Mesothelial cell of epicardium (in vitro differentiated cells): Measurements from ENCODE around the gene PI4K2A. TPM values are rescaled to one million over a fixed set of nuclear protein-coding genes. Genes with fewer than 3 reads are reported as not detected.

Experiments used
- DNase-seq, 2 experiments: peaks; one replicate each; pipeline ENCODE4 v3.0.0; 2021; ENCODE audit warnings: low spot score in 2 of 2; ENCODE audit not compliant: unreplicated experiment in 2 of 2
- H3K27ac Mint-ChIP-seq: 2 replicates; pipeline ENCODE4 v1.8.0; 2021; ENCODE audit warnings: mixed read lengths
- H3K27me3 Mint-ChIP-seq: 2 replicates; pipeline ENCODE4 v1.8.0; 2021; ENCODE audit warnings: low read depth, mixed read lengths
- H3K36me3 Mint-ChIP-seq: 2 replicates; pipeline ENCODE4 v1.8.0; 2021; ENCODE audit warnings: mixed read lengths
- H3K4me1 Mint-ChIP-seq: 2 replicates; pipeline ENCODE4 v1.8.0; 2021; ENCODE audit warnings: mixed read lengths
- H3K4me3 Mint-ChIP-seq: 2 replicates; pipeline ENCODE4 v1.8.0; 2021; ENCODE audit warnings: mild to moderate bottlenecking, moderate library complexity, mixed read lengths
- H3K9me3 Mint-ChIP-seq: 2 replicates; pipeline ENCODE4 v1.8.0; 2021; ENCODE audit warnings: mixed read lengths
- total RNA-seq: library from RNA; stranded (reverse); gene quantifications from 3 replicates; pipeline ENCODE4 v1.2.1, GENCODE V29; 2021
- TF ChIP-seq, protein P1 (sequence below): fragments of 200-600 bp; sonication (generic); IDR thresholded peaks from one replicate; pipeline ENCODE4 v1.5.0; 2021; ENCODE audit warnings: antibody characterized with exemption; ENCODE audit not compliant: unreplicated experiment

Gene PI4K2A
- total RNA-seq, 1 donor from 2014 or later: 18.7 TPM

DNA sequence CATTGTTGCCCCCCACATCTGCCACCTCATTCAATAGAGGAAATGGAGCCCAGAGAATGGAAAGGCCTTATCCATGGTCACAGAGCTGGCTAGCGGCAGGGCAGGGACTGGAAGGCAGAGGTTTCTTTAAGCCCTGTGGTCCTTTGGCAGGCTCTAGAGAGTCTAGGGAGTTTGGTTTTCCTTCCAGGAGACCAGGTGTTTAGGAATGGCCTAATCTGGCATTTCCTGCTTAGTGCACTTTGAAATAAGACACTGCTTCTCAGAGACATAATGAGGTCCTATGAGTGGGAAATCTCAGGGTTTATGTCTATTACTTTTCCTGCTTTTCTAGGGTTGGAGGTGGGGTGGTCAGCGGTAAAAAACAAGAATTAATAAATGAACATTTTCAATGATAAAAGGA, 79.1 kb downstream of the PI4K2A start:
- no peak for DNase-seq
- peak overlapping the region; percentile 76 for H3K27ac Mint-ChIP-seq
- peaks cover 47% of the 10 kb centered on the region for H3K4me1 Mint-ChIP-seq
- no peaks in the 10 kb centered on the region for H3K9me3 Mint-ChIP-seq
- no peaks in the 10 kb centered on the region for H3K27me3 Mint-ChIP-seq
- TF ChIP-seq, protein P1, sequence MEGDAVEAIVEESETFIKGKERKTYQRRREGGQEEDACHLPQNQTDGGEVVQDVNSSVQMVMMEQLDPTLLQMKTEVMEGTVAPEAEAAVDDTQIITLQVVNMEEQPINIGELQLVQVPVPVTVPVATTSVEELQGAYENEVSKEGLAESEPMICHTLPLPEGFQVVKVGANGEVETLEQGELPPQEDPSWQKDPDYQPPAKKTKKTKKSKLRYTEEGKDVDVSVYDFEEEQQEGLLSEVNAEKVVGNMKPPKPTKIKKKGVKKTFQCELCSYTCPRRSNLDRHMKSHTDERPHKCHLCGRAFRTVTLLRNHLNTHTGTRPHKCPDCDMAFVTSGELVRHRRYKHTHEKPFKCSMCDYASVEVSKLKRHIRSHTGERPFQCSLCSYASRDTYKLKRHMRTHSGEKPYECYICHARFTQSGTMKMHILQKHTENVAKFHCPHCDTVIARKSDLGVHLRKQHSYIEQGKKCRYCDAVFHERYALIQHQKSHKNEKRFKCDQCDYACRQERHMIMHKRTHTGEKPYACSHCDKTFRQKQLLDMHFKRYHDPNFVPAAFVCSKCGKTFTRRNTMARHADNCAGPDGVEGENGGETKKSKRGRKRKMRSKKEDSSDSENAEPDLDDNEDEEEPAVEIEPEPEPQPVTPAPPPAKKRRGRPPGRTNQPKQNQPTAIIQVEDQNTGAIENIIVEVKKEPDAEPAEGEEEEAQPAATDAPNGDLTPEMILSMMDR: no peak
- peaks cover 21% of the 10 kb centered on the region for H3K36me3 Mint-ChIP-seq
- no peak overlapping the region for H3K4me3 Mint-ChIP-seq

DNA sequence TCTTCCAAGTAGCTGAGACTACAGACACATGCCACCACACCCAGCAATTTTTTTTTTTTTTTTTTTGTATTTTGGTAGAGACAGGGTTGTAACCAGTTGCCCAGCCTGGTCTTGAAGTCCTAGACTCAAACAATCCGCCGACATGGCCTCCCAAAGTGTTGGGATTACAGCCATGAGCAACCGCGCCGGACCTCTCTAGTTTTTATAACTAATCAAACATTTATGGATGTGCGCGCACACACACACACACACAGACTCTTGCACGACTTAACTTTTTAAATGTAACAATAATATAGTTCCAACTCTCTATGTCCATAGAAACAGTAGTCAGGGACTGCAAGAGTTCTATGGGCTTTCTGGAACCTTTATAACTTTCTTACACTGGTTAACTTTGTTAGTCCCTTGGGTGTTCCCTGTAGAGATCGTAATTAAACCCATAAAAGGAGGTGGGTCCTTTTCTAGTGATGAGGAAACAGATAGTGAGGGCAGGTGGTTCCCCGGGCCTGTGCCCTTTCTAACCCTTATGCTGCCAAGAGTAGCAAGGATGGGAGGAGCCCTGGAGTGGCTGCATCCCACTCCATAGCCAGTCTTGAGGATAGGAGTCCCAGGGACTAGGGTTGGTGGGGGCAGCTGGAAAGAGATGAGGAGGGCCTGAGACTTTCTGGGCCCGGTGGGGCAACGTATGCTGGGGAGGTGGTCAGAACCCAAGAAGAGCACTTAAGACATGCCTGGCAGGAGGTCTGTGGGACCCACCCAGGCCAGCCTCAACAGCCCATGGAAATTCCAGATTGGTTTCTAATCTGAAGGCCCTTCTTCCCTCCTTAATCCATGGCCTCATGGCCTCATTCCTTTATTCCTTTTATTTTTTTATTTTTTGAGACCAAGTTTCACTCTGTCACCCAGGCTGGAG, 81.7 kb downstream of the PI4K2A start:
- Mint-ChIP-seq H3K27ac (no peak overlapping the region), H3K27me3 (no peaks in the 10 kb centered on the region), H3K4me3 (no peak overlapping the region)

GRCh38 chr10:97723001-97723400, 82.5 kb downstream of the PI4K2A start:
- TF ChIP-seq, protein P1: no peak
- peaks cover 18% of the 10 kb centered on the region for H3K4me1 Mint-ChIP-seq
- no peak overlapping the region for H3K27ac Mint-ChIP-seq
- H3K27me3 Mint-ChIP-seq: no peaks in the 10 kb centered on the region
- no peak for DNase-seq
- no peak overlapping the region for H3K4me3 Mint-ChIP-seq
- H3K9me3 Mint-ChIP-seq: no peaks in the 10 kb centered on the region
- peaks cover 12% of the 10 kb centered on the region for H3K36me3 Mint-ChIP-seq

More for the DNA sequence above, 81.7 kb downstream of the PI4K2A start:
- Mint-ChIP-seq H3K9me3 (no peaks in the 10 kb centered on the region), H3K36me3 (peaks cover 18% of the 10 kb centered on the region), H3K4me1 (peaks cover 27% of the 10 kb centered on the region)
- TF ChIP-seq, protein P1: no peak
- DNase-seq: no peak

- Mint-ChIP-seq H3K9me3 (no peaks in the 10 kb centered on the region), H3K27ac (no peak overlapping the region), H3K27me3 (no peaks in the 10 kb centered on the region), H3K36me3 (peaks cover 10% of the 10 kb centered on the region), H3K4me3 (no peak overlapping the region), H3K4me1 (peaks cover 4% of the 10 kb centered on the region)
- TF ChIP-seq, protein P1: no peak
- no peak for DNase-seq
Observed at GRCh38 chr10:97724341-97724941, 84.0 kb downstream of the PI4K2A start.

Other genes starting within 250 kb of the PI4K2A start
- 35.7 to 42.4 TPM (median 41.9 TPM) in 3 replicates for gene RRP12, start 239.3 kb upstream of the PI4K2A start, total RNA-seq
- 188 to 197 TPM (median 188 TPM) in 3 replicates for gene PGAM1, start 214.5 kb upstream of the PI4K2A start, total RNA-seq
- 28.2 to 31.2 TPM (median 30.6 TPM) in 3 replicates for gene EXOSC1, start 194.7 kb upstream of the PI4K2A start, total RNA-seq
- 36.9 to 41.4 TPM (median 39.7 TPM) in 3 replicates for gene ZDHHC16, start 194.5 kb upstream of the PI4K2A start, total RNA-seq
- 82.5 to 88.1 TPM (median 84.9 TPM) in 3 replicates for gene MMS19, start 142.2 kb upstream of the PI4K2A start, total RNA-seq
- 9.1 to 9.4 TPM (median 9.4 TPM) in 3 replicates for gene UBTD1, start 141.7 kb upstream of the PI4K2A start, total RNA-seq
- 0.20 to 0.24 TPM (median 0.20 TPM) in 3 replicates for gene ANKRD2, start 67.9 kb upstream of the PI4K2A start, total RNA-seq
- 0.31 to 0.50 TPM (median 0.40 TPM) in 3 replicates for gene HOGA1, start 56.3 kb upstream of the PI4K2A start, total RNA-seq
- not detected in 3 replicates for gene C10orf62, start 51.0 kb upstream of the PI4K2A start, total RNA-seq
- gene MORN4, start 7.2 kb upstream of the PI4K2A start, total RNA-seq: 15.4 to 17.3 TPM (median 16.4 TPM) in 3 replicates
- gene AVPI1, start 46.6 kb downstream of the PI4K2A start, total RNA-seq: 7.8 to 9.0 TPM (median 7.9 TPM) in 3 replicates
- 72.5 to 75.4 TPM (median 75.4 TPM) in 3 replicates for gene MARVELD1, start 73.1 kb downstream of the PI4K2A start, total RNA-seq
- gene ZFYVE27, start 96.5 kb downstream of the PI4K2A start, total RNA-seq: 39.6 to 40.7 TPM (median 39.9 TPM) in 3 replicates
- 0.69 to 1.1 TPM (median 0.86 TPM) in 3 replicates for gene SFRP5, start 131.3 kb downstream of the PI4K2A start, total RNA-seq
- gene GOLGA7B, start 209.2 kb downstream of the PI4K2A start, total RNA-seq: 0.07 to 0.16 TPM (median 0.09 TPM) in 3 replicates